Urothelium cell line (cell line): ENCODE data around the gene SRSF10.
"Not testable (repeated sequence)": the region's sequence is repeated elsewhere in the genome, so short reads cannot be mapped to it uniquely, and the experiment has no call there.

Experiments
- DNase-seq: peaks from one replicate; pipeline ENCODE4 v3.0.0; 2011; ENCODE audit warnings: low spot score, mixed read lengths
- FAIRE-seq: peaks from 2 replicates; lab custom pipeline; 2011; peaks lifted over from hg19 to GRCh38; lab: Jason Lieb, UNC

The SRSF10 gene

DNA sequence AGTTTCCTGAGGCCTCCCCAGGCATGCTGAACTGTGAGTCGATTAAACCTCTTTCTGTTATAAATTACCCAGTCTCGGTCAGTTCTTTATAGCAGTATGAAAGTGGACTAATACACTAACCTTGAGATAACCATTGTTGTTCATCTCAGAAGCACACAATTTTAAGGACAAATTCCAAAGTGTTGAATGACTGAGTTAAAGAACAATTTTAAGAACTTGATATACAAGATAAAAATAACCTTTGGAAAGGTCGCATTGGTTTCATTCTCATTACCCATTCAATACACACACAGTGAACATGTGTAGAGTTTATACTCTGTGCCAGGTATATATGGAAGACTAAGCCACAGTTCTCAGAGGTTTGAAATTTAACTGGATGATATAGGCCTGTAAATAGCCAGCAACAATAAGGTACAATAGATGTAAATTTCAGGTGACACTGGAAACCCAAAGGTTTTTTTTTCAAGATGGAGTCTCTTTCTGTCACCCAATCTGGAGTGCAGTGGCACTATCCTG lies 19.1 kb upstream of the SRSF10 start:
- no peak for DNase-seq
- FAIRE-seq, result no peak

DNA sequence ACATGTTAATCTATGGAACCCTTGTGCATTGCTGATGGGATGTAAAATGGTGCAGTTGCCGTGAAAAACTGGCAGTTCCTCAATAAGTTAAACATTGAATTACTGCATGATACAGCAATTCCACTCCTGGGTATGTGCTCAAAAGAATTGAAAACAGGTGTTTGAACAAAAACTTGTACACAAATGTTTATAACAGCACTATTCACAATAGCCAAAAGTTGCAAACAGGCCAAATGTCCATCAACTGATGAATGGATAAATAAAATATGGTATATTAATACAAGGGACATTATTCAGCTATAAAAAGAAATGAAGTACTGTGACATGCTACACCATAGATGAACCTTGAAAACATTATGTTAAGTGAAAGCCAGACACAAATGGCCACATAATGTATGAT lies 17.7 kb upstream of the SRSF10 start:
- DNase-seq, result no peak
- FAIRE-seq, result no peak

DNA sequence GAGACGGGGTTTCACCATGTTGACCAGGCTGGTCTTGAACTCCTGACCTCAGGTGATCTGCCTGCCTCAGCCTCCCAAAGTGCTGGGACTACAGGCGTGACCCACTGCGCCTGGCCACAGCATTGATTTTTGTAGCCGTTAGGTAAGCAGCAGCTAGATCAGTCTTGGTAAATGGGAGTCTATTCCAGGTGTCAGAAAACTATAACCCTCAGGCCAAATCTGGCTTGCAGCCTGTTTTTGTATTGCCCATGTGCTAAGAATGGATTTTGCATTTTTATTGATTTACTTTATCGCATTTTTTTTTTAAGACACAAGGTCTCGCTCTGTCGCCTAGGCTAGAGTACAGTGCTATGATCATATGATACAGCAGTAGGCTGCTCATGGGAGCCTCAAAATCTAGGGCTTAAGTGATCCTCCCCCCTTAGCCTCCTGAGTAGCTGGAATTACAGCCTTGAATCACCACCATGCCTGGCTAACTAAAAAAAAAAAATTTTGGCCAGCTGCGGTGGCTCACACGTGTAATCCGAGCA lies 16.6 kb upstream of the SRSF10 start:
- DNase-seq, result no peak
- FAIRE-seq, result no peak

DNA sequence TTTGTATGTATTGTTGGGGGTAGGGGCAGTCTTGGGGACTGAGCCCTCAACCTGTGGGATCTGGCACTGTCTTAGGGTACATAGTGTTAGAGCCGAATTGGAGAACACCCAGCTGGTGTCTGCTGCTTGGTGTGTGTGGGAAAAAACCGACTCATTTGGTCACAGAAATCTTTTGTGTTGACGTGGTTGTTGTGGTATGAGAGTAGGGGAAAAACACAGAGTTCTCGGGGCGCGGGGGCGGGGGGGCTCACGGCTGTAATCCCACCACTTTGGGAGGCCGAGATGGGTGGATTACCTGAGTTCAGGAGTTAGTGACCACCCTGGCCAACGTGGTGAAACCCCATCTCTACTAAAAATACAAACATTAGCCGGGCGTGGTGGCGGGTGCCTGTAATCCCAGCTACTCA lies 15.3 kb upstream of the SRSF10 start:
- no peak for FAIRE-seq
- no peak for DNase-seq

DNA sequence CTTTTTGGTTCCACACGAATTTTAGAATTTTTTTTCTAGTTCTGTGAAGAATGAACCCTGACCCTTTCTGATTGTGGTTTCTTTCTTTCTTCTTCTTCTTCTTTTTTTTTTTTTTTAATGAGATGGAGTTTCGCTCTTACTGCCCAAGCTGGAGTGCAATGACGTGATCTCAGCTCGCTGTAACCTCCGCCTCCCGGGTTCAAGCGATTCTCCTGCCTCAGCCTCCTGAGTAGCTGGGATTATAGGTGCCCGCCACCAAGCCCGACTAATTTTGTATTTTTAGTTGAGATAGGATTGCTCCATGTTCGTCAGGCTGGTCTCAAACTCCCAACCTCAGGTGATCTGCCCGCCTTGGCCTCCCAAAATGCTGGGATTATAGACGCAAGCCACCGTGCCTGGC lies 11.9 kb upstream of the SRSF10 start:
- DNase-seq, FAIRE-seq: not testable (repeated sequence)

DNA sequence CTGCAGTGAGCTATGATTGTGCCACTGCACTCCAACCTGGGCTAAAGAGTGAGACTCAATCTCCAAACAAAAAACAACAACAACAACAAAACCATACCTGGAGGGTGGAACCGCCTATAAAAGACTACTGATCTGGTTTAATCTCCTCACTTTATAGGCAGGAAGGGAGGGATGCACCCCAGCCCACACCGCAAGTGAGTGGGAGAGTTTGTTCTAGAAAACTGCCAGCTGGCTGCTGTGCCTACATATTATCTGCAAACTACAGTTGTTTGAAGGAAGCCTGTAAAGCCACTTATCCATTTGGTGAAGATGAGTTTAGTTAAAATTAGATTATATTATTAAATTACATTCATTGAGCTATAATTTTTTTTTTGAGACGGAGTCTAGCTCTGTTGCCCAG lies 9.1 kb upstream of the SRSF10 start:
- DNase-seq, result no peak
- FAIRE-seq, result no peak

DNA sequence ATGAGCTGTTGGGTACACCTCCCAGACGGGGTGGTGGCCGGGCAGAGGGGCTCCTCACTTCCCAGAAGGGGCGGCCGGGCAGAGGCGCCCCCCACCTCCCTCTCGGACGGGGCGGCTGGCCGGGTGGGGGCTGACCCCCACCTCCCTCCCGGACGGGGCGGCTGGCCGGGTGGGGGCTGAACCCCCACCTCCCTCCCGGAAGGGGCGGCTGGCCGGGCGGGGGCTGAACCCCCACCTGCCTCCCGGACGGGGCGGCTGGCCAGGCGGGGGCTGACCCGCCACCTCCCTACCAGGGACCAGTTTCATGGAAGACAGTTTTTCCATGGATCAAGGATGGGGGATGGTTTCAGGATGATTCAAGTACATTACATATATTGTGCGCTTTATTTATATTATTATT lies 6.9 kb upstream of the SRSF10 start:
- FAIRE-seq, result not testable (repeated sequence)

DNA sequence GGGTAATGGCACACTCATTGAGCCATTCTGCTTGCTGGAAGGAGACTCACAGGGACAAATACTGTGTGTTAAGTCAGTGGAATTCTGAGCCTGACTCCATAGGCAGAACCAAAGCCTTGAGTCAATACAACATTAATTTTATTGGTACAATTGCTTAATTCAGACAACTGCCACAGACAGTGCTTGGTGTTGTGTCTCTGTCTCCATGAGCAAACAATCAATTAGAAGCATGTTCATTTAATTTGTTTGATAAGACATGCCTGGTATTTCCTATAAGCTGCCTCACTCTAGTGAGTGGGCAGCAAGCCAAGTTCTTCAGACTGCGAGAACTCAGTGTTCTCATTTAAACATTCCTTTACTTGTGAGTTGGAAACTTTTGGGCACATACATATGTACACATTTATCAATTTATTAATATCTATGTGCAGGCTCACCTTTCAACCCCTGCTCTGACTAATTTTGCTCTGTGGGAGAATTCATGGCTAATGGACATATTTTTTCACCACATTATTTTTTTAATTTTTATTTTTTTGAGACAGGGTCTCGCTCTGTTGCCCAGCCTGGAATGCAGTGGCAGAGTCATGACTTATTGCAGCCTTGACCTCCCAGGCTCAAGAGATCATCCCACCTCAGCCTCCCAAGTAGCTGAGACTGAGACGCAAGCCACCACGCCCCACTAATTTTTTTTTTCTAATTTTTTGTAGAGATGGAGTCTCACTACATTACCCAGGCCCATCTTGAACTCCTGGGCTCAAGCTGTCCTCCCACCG lies 4.5 kb upstream of the SRSF10 start:
- DNase-seq, result no peak
- FAIRE-seq, result no peak

More for the DNA sequence above, 6.9 kb upstream of the SRSF10 start:
- DNase-seq, result not testable (repeated sequence)

DNA sequence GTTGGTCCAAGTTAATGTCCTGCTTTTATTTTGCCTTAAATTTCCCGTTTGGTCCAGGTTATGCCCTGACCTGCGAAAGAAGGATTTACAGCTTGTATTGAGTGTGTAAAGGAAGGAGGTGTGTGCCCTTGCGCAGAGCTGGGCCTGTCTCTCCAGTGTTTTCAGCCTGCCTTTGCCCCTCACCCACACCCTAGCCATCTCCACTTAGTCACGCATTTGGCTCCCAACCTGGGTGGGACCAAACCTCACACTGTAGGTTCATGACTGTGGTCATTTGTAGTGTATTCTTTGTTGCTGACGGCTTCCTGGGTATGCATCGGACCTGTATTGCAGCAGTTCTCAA lies 572 bp upstream of the SRSF10 start:
- DNase-seq (peak; percentile 66), FAIRE-seq (no peak)

DNA sequence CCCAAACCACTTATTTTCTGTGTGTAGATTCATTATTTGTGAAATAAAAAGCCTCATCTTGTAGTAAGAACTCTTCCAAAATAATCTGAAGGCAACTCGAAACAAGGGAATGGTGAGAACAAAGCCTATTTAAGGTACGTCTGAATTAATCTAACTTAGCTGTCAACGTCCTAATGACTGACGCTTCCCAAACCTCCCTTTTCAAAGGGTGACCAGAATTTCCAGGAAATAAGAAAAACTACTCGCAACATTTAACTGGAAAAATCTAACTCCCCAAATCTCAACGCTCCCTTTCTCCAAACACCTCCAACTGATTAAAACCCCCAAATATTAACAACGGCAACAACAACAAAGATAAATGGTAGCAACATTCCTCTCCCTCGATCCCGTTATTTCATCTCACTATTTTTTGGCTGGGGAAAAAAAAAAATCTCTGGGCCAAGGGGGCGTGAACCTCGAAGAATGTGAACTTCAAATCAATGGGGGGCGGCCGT lies 693 bp downstream of the SRSF10 start:
- DNase-seq (no peak), FAIRE-seq (no peak)

DNA sequence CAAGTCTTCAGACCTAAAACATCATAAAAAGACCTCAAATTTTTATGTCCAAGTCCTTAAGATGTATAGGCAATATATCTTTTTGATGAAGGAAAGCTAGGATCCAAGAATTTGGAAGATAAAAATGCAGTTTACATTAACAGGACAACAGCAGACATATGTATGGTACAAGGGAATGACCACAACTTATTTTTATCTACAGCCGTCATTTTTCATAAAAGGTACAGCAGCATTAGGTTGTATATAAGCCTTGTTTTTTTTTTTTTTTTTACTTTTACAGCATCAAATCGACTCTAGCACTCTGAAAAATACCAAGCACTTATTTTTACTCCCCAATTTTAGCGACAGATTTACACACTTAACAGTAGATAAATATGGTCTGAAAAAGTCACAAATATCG lies 1.3 kb downstream of the SRSF10 start:
- FAIRE-seq, result no peak

DNA sequence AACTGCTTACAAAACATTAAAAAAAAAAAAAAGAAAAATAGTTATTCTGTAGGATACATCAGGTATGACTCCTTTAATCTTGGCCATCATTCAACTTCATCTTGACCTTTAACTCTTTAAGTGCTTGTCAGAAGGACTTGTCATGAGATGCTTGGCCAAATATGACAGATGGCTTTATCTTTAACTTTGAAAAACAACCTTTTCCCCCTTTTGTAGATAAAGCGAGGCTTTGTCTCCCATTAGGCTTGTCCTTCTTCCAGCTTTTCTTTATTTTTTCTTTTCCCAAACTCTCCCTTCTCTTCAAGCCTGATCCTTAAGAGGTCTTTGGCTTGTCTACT lies 2.3 kb downstream of the SRSF10 start:
- DNase-seq, result no peak
- FAIRE-seq, result no peak

More for the DNA sequence above, 1.3 kb downstream of the SRSF10 start:
- DNase-seq, result no peak

DNA sequence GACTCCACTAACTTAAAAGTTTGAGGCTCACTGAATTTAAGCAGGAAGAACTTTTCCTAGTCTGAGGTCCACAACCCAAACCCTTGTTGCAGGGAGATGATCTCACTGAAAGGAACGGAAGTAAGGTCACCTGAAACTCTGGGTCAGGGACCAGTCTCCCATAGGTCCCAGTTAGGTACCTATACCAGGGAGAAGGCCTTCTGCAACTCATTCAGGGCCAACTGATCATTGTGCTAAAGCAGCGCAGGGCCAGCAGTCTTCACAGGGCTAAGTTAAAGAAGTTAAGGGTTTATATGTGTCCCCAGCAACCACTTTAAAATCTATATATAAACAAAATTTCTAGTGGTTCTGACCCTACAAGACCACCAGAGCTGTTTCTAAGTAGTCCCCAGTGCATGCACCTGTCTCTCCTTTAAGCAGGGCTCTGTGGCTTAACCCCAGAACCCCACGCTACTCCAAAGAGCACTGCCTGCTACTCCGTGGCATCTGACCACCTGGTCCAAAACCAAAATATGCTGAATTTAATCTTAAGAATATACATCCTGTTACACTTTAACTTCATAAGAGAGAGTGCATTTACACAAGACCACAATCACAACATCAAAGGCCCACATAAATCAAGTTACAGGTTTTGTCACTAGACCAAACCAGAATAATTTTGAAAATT lies 2.8 kb downstream of the SRSF10 start:
- DNase-seq (no peak), FAIRE-seq (no peak)

DNA sequence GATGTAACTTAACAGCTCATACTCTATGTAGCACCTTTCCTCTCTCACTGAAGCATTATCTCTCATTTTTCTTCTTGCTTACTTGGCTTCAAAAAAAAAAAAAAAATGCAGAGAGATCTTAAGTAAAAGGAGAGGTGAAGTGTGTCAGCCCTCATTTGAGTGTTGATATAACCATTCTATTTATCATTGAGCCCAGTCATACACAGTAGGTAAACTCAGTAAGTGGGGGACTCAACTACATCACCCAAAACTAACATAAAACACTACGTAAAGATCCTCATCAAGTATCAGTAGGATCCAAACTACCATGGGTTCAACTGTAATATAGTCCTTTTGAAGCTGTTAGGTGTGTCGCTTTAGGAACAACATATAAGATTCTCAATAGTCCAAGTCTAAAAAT lies 12.3 kb downstream of the SRSF10 start:
- FAIRE-seq (no peak), DNase-seq (no peak)

DNA sequence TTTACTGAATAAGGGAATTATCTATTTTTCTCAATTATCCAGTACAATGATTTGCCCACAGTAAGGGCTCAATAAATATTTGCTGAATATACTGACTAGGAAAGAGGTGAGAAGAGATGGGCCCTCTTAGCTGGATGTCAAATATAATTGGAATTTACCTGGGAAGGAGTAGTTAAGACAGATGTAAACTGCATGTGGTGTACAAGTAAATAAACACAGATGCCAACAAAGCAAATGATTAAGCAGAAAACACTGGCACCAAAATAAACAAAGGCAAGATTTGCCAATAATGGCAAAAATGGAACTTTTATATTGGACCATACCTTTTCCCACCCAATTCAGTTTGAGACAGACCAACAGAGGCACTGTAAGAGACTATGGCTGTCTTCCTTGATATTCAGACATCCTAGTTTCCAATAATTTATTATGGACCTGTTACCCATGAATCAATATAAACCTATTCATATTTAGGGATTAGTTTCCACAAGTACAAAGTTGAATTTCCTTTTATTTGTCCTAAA lies 13.1 kb downstream of the SRSF10 start:
- FAIRE-seq (no peak), DNase-seq (no peak)

DNA sequence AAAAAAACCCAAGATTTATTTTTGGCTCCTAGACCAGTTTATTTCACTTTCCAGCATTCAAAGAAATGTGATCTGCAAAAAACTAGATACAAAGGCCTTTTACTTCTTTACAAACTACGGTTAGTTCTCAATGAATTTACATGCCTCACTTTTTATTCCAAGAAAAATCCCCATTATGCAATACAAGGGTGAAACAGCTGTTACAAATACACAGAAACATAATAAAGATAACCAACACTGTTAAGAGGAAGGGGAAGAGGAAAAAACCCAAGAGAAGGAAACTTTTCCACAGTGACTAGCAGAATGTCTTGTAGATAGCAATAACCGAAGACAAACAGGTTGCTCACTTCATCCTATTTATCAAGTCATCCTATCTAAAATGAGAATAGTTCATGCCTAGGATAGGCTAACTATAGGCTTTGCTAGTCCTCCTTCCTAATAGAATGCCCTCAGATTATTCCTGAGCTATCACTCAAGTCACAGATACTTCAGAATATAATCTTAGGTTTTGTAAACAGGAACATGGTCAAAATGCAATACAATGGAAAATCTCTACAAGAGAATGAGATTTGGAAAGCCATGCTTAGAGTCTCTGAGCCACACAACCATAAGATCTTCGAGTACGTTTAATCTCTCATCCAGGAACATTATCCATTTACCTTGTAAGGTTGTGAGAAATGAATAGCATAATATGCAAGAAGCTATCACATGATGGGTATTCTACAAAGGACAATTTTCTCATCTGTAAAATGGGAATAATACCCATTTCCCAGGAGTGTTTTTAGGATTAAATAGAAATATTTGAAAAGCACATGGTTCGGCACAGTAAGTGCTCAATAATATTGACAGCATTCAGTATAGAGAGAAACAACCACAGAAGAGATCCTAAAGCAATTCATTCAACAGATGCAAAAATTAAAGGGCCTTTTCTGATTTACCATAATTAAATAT lies 15.1 kb downstream of the SRSF10 start:
- DNase-seq (no peak), FAIRE-seq (no peak)

DNA sequence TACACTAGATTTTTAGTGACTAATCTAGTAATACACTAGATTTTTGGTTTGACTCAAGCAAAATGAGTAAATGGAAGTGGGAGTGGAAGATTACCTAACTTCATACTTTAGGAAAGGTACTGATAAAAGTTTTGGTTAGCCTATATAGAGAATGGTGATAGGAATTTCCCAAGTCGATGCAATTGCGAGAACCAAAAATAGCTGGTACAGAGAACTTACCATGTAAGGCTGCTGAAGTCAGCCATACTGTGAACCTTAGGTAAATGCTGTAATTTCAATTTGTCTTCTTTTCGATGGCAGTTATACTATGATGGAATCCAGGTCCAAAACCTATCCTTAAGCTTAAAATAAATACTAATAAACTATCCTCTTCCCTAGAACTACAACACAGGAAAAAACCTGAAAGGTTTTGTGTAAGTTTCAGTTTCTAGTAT lies 15.9 kb downstream of the SRSF10 start:
- no peak for FAIRE-seq
- no peak for DNase-seq

DNA sequence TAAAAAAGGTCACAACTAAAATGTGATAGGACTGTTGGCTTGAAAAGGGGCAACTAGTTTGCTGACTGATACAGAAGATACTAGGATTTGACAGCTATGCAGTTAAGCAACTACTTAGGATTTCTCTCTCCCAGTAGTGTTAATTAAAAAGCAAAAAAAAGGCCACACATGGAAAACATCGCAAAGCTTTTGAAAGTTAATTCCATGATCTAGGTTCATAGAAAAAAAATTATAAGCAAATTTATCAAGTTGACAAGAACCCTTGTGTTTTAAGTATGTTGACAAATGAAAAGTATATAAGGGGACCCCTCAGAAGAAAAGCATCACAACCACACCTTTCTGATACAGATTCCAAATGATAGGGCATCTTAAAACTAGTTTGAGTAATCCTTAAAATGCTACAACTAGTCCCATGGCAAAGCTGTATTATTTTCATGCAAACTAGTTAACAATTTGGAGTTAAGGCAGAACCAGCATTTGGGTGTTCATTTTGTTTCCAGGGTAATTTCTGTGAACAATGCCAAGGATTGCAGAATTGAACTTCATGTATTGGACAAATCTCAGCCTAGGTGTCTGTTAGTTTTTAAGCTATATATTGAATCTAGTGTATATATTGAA lies 16.4 kb downstream of the SRSF10 start:
- no peak for FAIRE-seq
- no peak for DNase-seq

DNA sequence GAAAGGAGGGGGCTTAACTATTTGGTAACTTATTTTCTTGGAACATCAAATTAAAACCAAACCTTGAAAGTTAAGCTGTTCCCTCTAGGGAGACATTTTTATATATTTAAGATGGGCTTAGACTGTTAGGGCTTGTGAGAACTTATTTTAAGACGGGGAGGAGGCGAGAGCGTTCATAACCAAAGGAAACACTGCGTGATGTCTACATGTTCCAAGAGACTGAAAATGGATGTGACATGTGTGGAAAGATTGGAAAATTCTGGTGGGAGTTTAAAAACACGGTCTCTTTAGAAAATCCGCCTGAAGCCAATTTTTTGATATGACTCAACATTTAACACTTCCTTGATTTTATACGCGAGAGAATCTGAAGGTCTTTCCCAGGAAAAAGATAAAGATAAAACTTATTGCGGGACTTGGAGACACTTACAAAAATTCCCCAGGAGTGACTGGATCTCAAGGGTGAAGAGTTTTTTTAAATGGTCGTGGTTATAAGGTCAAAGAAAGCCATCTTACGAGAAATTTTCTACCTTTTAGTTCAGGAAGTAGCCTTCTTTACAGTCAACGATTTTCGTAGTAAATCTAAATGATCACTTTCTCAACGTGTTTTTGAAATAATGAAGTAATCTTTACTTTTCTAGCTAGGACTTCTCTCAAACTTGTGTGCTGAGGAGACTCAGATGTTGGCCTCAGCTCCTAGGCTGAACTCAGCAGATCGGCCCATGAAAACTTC lies 19.7 kb downstream of the SRSF10 start:
- FAIRE-seq (no peak), DNase-seq (no peak)
